GM21381 (cell line): ENCODE measurements around the gene SLC35B2.

Experiments
- ATAC-seq: cut with Tn5 transposase; IDR thresholded peaks from one replicate; pipeline ENCODE4 v1.9.1; 2021; ENCODE audit warnings: mild to moderate bottlenecking, moderate library complexity; ENCODE audit not compliant: unreplicated experiment

Gene SLC35B2

GRCh38 chr6:44257025-44257752 lies at the start of gene SLC35B2:
Gene SLC35B2, minus strand, starts transcription at chr6:44257528. Its CDS starts 118 bp downstream, at chr6:44257410.
- ATAC-seq = peak; percentile 44

DNA sequence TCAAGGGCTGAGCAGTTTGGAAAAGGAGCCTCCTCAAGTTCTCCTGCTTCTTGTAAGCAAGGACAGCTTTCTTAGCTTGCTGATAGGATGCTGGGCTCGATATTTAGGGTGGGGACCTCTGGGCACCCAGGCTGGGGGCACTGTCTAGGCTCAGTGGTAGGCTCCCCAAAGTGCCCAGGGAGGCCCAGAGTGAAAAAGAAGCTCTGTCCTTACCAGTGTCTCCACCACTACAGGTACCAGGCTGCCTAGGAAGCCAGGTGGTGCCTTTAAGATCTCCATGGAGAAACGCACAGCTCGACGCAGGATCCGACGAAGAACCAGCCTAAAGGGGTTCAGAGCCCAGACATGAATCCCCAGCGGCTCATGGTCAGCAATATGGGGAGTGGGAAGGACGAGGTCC lies 49.4 kb upstream of the SLC35B2 start:
- ATAC-seq = no peak

- ATAC-seq = no peak
Observed at GRCh38 chr6:44305200-44305725, 47.9 kb upstream of the SLC35B2 start.

- ATAC-seq = no peak
Observed at GRCh38 chr6:44304282-44305199, 47.2 kb upstream of the SLC35B2 start.

DNA sequence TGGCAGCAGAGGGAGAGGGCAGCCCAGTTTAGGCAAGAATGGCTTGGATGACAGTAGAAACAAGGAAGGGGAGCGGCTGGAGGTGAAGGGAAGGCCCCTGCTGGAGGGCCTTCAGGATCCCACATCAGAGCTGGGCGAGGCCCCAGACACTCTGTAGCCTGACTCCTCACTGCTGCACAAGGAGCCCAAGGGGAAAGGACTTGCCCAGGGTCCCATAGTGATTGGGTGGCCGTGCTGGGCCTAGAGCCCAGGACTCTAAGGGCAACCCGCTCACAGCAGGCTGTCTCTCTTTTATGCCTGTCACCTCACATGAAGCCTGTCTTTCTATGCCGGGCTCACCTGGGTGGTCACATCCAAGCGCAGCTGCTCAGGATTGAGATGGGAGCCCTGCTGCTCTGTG lies 46.5 kb upstream of the SLC35B2 start:
- ATAC-seq = no peak

- ATAC-seq = no peak
Observed at GRCh38 chr6:44302856-44303255, 45.5 kb upstream of the SLC35B2 start.

DNA sequence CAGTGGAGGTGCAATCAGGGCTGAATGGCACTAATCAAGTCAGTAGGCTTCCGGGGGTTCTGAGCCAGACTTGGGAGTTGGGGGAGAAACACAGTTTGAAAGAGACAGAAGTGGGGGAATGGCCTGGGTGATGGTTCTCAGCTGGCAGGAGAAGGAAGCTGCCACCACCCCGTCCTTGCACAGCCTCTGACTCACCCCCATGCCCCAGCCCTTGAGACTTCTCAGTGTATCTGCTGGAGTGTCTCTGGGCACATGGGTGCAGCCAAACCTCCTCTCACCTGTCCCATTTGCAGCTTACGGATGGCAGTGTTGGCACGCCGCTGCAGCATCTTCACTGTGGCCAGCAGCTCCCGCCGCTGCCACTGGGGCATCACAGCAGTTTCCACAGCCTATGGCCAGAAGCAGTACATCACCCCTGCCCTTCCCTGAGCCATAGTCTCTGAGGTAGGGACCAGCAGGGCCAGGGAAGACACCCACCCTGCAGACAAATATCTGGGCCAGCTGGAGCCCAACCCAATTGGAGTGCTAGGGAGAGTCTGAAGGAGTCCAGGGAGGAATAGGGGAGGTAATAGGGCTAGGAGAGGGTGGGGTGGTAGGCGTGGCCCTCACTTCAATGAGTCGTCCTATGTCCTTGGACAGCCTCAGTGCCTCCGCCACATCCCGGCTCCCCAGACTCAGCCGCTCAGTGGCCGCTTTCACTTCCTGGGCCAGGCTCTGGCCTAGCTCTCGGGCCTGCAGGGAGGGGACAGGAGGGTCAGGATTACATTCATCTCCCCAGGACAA lies 44.6 kb upstream of the SLC35B2 start:
- no peak for ATAC-seq

GRCh38 chr6:44301106-44301505 lies 43.8 kb upstream of the SLC35B2 start:
- ATAC-seq = no peak

DNA sequence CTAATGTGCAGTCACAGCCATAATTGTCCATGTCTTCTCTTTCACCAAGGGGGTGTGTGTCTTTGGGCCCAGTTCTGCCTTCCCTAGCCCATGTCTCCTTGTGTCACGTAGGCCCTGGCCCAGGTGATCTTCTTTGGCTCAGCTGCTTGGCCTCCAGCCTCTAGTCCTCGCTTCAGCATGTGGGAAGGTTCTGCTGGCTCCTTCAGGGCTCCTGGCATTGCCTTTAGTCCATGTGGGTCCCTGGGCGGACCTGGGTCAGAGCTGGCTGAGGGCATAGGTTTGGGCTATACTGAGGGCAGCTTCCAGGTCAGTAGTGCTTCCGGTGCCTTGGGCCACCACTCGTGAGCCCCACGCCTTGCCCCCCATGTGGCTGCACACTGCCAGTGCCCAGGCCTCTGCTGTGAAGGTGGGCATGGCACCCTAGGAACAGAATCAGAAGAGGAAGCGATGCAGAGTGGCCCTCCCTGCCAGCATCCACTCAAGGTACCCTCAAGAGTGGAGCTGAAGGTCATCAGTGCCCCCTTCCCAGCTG lies 43.0 kb upstream of the SLC35B2 start:
- ATAC-seq = no peak

GRCh38 chr6:44298864-44299263 lies 41.5 kb upstream of the SLC35B2 start:
- ATAC-seq = no peak

- ATAC-seq = no peak
Observed at GRCh38 chr6:44298055-44298803, 40.9 kb upstream of the SLC35B2 start.

- no peak for ATAC-seq
Observed at GRCh38 chr6:44297063-44298038, 40.0 kb upstream of the SLC35B2 start.

DNA sequence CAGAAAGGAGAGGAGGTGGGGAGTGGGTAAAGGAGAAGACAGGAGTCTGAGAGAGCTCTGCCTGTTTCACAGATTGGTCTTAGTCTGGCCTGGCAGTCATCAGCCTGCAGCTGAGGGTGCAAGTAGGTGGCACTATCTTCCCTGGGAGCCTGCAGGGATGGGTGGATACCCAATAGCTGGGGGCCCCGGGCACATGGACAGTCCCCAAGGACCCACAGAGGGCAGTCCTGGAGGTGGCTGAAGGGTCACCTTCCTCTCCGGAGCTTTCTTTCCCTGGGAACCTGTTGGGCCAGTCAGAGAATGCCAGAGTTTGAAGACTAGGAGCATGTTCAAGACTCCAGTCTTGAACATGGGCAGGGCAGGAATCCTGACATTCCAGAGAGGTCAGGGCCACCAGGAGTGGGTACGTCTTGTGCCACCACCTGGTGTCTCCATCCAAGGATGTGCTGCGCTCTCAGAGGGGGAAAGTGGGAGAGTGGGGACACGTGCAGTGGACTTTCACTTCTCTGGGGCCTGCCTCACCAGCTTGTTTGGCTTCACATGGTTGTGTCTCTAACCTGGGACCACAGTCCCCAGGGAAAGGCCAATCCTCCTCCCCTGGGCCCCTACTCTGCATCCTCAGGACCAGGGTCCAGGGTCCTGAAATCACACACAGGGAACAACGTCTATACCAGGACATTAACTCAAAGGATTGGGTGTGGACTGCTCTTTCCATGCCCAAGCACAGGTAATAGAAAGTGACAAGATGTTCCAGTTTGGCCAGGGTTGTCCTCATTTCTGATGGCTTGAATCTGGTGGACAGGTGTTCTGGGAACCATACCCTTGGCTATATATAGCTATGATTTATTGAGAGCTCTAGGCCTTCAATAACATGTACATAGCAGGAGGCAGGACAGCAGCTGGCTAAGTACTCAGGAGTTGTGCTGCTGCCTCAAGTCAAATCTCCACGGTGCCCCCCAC lies 37.8 kb upstream of the SLC35B2 start:
- no peak for ATAC-seq

- ATAC-seq = no peak
Observed at GRCh38 chr6:44292661-44293365, 35.5 kb upstream of the SLC35B2 start.

- ATAC-seq = no peak
Observed at GRCh38 chr6:44291841-44292240, 34.5 kb upstream of the SLC35B2 start.

DNA sequence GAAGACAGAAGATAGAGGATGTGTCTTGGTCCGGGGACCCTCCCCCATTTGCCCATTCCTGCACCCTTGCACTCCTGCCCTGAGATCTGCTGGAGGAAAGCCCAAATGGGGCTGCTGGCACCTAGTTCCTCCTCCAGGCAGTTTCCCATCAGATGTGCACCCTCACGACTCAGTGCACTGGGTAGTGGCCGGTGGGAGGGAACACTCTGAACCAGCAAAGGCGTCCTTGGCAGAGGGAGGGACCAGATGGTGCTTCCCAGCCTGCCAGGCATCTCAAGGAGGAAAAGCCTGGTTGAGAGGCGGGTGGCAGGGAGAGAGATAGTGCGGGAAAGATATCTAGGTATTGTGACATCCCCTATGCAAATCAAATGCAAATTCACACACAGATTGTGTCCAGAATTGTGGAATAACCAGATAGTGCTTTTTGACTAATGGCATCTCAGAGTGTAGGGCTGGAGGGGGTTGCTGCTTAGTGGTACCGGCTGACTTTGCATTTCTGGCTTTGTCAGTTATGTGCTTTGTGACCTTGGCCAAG lies 32.5 kb upstream of the SLC35B2 start:
- ATAC-seq = no peak

- no peak for ATAC-seq
Observed at GRCh38 chr6:44286747-44287146, 29.4 kb upstream of the SLC35B2 start.
